Neural crest cell (in vitro differentiated cells): Measurements from ENCODE around the gene CAV1. TPM values are rescaled to one million over a fixed set of nuclear protein-coding genes. Genes with fewer than 3 reads are reported as not detected.

Experiments
- DNase-seq: peaks from one replicate; pipeline ENCODE4 v3.0.0; 2021; ENCODE audit warnings: low read depth, mixed read lengths, low spot score
- H3K27ac Mint-ChIP-seq: one replicate; pipeline ENCODE4 v1.8.0; 2021; ENCODE audit warnings: mild to moderate bottlenecking, mixed read lengths; ENCODE audit not compliant: unreplicated experiment
- H3K27me3 Mint-ChIP-seq: 2 replicates; pipeline ENCODE4 v1.8.0; 2021; ENCODE audit warnings: low read depth, mild to moderate bottlenecking, mixed read lengths
- H3K36me3 Mint-ChIP-seq: 2 replicates; pipeline ENCODE4 v1.8.0; 2021; ENCODE audit warnings: low read depth, mild to moderate bottlenecking, mixed read lengths
- H3K4me1 Mint-ChIP-seq: 2 replicates; pipeline ENCODE4 v1.8.0; 2021; ENCODE audit warnings: mixed read lengths
- H3K4me3 Mint-ChIP-seq: one replicate; pipeline ENCODE4 v1.8.0; 2021; ENCODE audit warnings: mild to moderate bottlenecking, mixed read lengths
- H3K9me3 Mint-ChIP-seq: 2 replicates; pipeline ENCODE4 v1.8.0; 2021; ENCODE audit warnings: mixed read lengths
- total RNA-seq: library from RNA; stranded (reverse); gene quantifications from 2 replicates; pipeline ENCODE4 v1.2.1, GENCODE V29; 2021
- TF ChIP-seq, protein P1 (sequence below): fragments of 200-600 bp; sonication (generic); conservative IDR thresholded peaks from 2 replicates; pipeline ENCODE4 v1.5.0; 2021; ENCODE audit warnings: antibody characterized with exemption, mild to moderate bottlenecking

Gene CAV1
- total RNA-seq, 1 donor from 2014 or later: 3.7 TPM

DNA sequence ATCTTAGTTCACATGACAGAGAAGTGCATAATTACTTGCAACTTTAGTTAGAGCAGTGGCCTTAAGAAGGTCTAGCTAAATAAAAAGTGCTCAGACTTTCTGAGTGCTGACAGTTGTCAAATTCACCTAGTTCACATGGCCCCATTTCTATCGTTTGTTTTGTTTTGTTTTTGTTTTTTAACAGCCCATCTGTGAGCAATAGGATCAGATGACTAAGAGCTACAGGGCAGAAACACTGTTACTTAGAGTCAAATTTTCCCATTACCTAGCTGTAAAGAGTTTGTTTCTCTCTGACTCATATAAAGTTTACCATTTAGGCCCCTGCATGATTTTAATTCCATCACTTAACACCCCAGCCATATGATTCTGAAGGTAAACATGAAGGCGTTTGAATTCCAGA lies 18.8 kb downstream of the CAV1 start:
- TF ChIP-seq, protein P1, sequence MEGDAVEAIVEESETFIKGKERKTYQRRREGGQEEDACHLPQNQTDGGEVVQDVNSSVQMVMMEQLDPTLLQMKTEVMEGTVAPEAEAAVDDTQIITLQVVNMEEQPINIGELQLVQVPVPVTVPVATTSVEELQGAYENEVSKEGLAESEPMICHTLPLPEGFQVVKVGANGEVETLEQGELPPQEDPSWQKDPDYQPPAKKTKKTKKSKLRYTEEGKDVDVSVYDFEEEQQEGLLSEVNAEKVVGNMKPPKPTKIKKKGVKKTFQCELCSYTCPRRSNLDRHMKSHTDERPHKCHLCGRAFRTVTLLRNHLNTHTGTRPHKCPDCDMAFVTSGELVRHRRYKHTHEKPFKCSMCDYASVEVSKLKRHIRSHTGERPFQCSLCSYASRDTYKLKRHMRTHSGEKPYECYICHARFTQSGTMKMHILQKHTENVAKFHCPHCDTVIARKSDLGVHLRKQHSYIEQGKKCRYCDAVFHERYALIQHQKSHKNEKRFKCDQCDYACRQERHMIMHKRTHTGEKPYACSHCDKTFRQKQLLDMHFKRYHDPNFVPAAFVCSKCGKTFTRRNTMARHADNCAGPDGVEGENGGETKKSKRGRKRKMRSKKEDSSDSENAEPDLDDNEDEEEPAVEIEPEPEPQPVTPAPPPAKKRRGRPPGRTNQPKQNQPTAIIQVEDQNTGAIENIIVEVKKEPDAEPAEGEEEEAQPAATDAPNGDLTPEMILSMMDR: no peak
- Mint-ChIP-seq H3K4me3 (no peak overlapping the region), H3K27me3 (no peaks in the 10 kb centered on the region), H3K4me1 (peaks cover 5% of the 10 kb centered on the region), H3K9me3 (peaks cover 3% of the 10 kb centered on the region), H3K36me3 (no peaks in the 10 kb centered on the region), H3K27ac (no peak overlapping the region)
- DNase-seq: no peak

DNA sequence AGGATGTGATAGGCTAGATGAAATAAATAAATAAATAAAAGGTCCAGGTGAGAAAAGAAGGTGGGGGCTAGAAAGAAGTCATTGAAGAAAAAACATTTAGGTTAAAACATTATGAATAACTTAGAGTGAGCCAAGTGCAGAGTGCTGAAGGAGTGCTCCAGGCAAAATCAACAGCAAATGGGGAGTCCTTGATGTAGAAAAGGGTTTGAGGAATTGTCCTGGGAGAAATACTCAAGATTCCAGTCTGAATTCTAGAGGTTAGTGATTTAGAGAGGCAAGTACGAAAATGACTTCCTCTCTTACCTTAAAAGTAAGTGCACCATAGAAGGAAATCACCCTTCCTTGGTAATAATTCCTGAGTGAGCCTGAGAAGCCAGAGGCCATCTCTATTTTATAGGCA lies 19.7 kb downstream of the CAV1 start:
- Mint-ChIP-seq H3K4me3 (no peak overlapping the region), H3K27me3 (no peaks in the 10 kb centered on the region), H3K9me3 (no peaks in the 10 kb centered on the region), H3K27ac (no peak overlapping the region), H3K36me3 (no peaks in the 10 kb centered on the region), H3K4me1 (peaks cover 5% of the 10 kb centered on the region)
- DNase-seq: no peak
- TF ChIP-seq, protein P1: no peak

DNA sequence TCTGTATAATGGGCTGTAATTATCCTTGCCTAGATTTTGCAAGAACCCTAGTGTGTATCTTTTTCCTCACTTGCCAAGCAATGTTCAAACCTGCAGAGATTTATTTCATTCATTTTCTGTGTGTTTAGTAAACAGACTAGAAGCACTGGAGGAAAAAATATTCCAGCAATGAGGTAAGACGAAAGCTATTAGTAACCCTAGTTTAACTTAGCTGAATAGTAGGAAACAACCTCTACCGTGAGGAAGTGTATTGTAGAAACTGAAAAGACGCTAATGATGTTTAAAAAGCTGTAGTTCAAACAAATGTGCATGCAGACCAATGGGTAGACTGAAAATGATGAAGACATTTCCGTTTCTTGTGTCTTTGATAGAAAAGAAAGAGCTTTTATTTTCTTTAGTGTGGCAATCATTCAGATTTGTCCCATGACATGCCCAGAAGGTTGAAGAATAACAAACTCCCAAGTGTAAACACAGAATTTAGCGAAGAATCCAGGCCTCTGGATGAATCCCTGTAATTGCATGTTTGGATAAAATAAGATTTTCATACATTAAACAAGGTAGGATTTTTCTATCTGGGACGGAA lies 20.7 kb downstream of the CAV1 start:
- Mint-ChIP-seq H3K4me1 (peaks cover 5% of the 10 kb centered on the region), H3K27me3 (no peaks in the 10 kb centered on the region), H3K36me3 (no peaks in the 10 kb centered on the region), H3K9me3 (no peaks in the 10 kb centered on the region), H3K27ac (no peak overlapping the region), H3K4me3 (no peak overlapping the region)
- DNase-seq: no peak
- TF ChIP-seq, protein P1: no peak

DNA sequence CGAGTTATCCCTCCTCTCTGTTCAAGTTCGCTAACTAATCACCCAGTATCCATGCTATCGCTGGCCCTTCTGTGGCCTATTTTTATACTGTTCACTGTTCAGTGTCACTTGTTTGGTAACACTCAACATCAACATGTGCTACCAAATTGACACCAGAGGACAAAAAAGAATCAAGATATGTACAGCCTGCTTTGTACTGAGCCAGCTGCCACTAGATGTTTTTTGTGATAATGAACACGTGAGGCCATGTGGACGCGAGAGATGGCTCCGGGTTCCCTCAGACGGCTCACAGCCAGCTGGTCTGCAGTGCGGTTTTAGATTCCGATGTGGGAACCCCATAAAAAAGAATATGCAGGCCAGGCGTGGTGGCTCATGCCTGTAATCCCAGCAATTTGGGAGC lies 21.2 kb downstream of the CAV1 start:
- Mint-ChIP-seq H3K4me1 (peaks cover 5% of the 10 kb centered on the region), H3K9me3 (no peaks in the 10 kb centered on the region), H3K27ac (no peak overlapping the region), H3K36me3 (no peaks in the 10 kb centered on the region), H3K4me3 (no peak overlapping the region), H3K27me3 (no peaks in the 10 kb centered on the region)
- TF ChIP-seq, protein P1: no peak
- no peak for DNase-seq

DNA sequence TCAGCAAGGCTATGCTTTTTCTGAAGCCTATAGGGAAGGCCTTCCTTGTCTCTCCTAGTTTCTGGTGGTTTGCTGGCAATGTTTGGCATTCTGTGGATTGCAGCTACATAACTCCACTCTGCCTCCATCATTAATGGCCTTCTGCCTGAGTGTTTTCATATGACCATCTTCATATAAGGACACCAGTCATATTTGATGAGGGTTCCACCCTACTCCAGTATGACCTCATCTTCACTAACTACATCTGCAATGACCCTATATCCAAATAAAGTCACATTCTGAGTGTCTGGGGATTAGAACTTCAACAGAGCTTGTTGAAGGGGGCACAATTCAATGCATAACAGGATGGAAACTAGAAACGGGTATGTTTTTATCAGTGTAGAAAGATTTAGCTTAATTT lies 22.1 kb downstream of the CAV1 start:
- TF ChIP-seq, protein P1: no peak
- H3K27ac Mint-ChIP-seq: no peak overlapping the region
- no peak overlapping the region for H3K4me3 Mint-ChIP-seq
- no peaks in the 10 kb centered on the region for H3K9me3 Mint-ChIP-seq
- H3K4me1 Mint-ChIP-seq: peaks cover 2% of the 10 kb centered on the region
- no peaks in the 10 kb centered on the region for H3K27me3 Mint-ChIP-seq
- H3K36me3 Mint-ChIP-seq: no peaks in the 10 kb centered on the region
- no peak for DNase-seq

DNA sequence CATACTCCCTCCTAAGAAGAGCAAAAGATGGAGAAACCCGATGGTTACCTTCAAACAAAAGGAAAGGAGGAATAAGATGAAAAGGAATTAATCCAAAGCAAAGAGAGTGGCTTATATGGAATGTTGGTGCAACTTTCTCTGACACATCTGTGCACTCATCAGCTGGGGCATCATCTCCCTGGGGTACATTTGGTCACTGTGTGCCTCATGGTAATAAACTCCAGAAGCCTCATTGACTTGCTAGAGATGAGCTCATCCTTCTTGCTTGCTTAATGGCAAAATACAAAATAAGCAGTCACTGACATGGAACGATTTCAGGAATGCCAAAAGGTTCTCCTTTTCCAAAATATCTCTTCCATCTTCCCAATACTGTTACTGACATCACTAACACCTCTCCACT lies 22.5 kb downstream of the CAV1 start:
- no peak overlapping the region for H3K27ac Mint-ChIP-seq
- no peaks in the 10 kb centered on the region for H3K27me3 Mint-ChIP-seq
- no peaks in the 10 kb centered on the region for H3K4me1 Mint-ChIP-seq
- TF ChIP-seq, protein P1: no peak
- no peaks in the 10 kb centered on the region for H3K36me3 Mint-ChIP-seq
- no peak for DNase-seq
- no peak overlapping the region for H3K4me3 Mint-ChIP-seq
- H3K9me3 Mint-ChIP-seq: no peaks in the 10 kb centered on the region
